ENCODE data around the gene B4GALNT3.

The B4GALNT3 gene

DNA sequence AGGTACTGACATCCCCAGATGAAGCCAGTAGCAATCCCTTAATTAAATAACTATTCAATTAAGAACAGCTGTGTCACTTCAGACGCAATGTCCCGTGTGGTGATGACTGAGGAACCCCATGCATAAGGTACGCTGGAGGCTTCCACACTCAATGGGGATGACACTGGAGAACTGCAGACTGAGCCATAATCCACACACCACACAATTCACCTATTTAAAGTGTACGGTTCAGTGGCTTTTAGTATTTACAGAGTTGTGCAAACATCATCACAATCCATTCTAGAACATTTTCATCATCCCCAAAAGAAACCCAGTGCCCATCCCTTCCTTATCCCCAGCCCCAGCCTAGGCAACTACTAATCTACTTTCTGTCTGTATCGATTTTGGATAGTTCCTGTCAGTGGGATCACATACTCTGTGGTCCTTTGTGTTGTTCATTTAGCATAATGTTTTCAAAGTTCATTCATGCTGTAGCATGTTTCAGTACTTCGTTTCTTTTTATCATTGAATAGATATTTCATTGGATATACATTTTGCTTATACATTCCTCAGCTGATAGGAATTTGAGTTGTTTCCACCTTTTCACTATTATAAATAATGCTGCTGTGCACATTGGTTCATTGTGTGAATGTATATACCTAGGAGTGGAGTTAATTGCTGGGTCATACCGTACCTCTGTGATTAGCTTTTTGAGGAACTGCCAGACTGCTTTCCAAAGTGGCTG is 142.4 kb downstream of the B4GALNT3 start:
- DNase-seq = no peak

DNA sequence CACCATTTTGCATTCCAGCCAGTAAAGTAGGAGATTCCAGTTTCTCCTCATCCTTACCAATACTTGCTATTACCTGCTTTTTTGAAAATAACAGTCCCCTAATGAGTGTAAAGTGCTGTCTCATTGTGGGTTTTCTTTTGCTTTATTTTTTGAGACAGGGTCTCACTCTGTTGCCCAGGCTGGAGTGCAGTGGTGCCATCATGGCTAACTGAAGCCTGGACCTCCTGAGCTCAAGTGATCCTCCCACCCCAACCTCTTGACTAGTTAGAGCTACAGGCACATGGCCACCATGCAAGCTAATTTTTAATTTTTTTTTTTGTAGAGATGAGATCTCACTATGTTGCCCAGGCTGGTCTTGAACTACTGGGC is 142.9 kb downstream of the B4GALNT3 start:
- no peak for DNase-seq

DNA sequence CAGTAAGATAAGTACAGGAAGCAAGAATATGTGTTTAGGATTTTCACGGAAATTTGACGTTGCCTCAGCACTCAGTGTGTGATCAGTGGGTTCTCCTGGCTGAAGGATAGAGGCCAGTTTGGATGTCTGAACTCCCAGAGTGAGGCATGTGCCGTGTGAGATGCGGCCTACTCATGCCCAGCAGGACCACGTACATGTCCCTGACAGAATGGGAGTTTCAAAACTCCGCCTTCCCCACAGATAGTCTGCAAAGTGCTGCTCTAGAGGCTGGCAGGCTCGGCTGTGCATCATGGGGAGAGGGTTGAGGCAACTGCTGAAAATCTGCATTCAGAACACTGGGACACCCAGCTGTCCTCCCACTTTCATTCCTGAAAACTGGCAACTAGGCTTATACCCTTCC is 145.2 kb downstream of the B4GALNT3 start:
- no peak for DNase-seq

DNA sequence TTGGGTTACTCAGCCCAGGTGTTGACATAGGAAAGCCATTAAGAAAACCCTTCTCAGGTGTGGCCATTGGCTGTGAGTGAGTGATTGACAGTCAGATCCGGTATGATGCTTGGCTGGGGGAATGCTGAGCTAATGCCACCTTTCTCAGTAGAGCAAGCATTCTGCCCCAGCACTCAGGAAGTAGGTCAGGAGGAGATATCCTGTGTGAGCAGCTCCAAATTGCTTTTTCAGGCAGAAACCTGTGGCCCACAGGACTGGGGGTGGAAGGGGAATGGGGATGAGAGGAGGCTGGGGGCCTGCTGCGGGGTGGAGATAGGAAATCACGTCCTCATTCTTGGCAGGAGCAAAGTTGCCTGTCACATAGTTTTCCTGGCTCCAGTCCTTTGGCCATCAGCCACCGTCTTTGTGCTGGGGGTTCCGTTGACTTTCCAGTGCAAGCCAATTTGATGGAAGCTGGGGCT is 147.8 kb downstream of the B4GALNT3 start:
- DNase-seq = no peak

DNA sequence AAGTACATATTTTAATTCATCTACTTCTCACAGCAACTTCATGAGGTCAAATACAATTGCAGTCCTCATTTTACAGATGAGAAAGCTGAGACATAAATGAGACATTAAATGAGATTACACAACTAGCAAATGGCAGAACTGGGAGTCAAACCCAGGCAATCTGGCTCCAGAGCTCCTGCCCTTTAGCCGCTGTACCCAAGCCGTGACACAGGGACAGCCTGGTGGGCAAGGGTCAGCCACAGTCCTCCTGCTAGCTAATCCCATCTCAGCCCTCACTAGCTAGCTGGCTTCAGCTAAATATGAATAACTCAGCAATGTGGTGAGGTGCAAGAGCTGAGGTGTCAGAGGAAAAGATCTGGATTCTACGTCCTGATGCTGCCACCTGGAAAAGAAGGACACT is 148.7 kb downstream of the B4GALNT3 start:
- DNase-seq = no peak

DNA sequence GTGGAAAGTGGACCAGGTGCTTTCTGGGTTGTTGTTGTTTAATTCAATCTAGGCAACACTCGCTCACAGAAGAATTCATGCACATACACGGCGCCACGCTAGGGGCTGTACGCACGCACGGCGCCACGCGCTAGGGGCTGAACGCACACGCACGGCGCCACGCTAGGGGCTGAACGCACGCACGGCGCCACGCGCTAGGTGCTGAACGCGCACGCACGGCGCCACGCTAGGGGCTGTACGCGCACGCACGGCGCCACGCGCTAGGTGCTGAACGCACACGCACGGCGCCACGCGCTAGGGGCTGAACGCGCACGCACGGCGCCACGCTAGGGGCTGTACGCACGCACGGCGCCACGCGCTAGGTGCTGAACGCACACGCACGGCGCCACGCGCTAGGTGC is 149.2 kb downstream of the B4GALNT3 start:
- DNase-seq = no peak

DNA sequence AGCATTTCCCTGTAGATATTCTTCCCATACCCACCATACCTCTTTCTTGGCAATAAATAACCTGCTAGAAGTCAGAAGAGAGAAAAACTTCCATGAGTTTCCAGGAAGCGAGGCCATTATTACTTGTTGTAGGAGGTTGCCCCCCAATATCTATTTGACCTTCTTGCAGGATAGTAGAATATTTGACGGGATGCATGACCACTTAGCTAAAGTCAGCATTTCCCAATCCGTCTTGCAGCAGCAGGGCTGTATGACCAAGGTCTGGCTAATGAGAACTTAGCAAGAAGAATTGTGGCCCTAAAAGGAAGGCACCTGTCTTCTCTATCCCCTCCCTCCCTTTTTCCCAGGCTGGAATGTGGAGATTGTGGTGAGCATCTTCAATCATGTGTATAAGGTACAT is 152.0 kb downstream of the B4GALNT3 start:
- no peak for DNase-seq

DNA sequence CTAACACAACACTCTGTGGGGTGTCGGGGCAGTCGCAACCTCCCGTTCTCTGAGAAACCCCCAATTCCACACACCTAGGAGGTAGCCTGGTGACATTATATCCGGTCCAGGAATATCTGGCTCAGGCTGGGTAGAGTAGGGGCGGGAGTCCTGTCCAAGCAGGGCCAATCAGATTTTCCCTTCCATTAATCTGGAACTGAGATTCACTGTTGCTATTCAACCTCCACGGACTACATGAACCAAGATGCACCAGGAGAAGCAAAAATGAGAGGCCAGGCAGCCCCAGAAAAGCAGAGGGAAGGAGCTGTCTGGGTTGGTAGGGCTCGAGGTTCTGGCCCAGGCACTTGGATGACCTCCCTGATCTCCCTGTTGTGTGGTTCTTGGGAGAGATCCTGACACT is 152.6 kb downstream of the B4GALNT3 start:
- DNase-seq = no peak

DNA sequence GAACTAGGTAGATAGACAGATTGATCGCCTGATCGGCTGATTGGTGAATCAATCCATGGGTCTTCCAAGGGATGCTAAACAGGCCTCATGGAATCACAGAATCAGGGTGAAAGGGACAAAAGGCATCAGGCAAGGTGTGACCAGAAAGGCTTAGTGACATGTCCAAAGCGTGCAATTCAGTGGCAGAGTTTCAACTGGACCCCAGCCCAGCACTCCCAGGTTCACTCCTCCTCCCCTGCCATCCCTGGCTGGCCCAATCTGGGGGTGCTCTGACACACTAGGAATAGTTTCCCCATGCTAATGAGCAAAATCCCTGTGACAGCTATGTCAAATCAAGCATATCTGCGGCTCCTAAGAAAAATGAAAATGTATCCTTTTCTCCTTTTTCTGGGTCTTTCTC is 153.1 kb downstream of the B4GALNT3 start:
- DNase-seq = no peak

Measured in NCI-H1930 (cell line).